GM21786 (cell line): ENCODE measurements around the gene LRRC8A.
"Not testable (repeated sequence)": the region's sequence is repeated elsewhere in the genome, so short reads cannot be mapped to it uniquely, and the experiment has no call there.

Experiments
- ATAC-seq: cut with Tn5 transposase; IDR thresholded peaks from one replicate; pipeline ENCODE4 v1.9.1; 2021; ENCODE audit not compliant: unreplicated experiment

Gene LRRC8A

DNA sequence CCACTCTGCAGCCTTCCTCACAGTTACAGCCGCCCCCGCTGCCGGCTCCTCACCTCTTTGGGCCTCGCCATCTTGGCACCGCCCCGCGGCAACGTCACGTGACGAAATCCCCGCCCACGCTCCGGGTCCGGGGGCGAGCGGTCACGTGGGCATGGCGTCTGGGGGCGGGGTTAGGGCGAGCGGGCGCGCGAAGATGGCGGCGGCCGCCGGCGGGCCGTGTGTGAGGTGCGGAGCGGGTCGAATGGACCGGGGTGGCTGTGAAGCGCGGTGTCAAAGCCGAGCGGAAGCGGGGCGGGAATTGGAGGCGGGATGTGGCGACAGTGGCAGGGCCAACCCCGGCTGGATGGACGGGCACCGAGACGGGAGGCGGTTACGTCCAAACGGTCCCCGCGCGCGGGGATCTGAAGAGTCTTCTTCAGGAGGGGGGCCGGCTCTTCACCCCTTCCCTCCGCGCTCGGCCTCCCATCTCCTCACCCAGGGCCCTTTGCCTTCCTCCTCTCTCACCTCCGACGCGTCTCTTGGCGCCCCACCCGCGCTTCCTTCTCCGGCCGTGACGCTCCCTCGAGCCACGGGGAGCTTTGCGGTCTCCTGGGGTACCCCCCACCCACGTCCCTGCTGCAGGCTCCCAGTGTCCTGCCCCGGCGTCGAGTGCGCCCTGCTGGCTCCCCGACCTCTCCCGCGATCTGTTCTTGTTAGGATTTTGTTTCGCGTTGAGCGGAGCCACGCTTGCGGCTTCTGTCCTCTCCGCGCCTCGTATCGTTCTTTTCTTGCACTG, 65.8 kb downstream of the LRRC8A start, which contains the start of the genes DOLK and NUP188:
Gene DOLK, minus strand, starts transcription at position 77 of the 775 bp plus-strand sequence. CDS start 300 bp downstream, outside the sequence.
Gene NUP188, plus strand, starts transcription at position 173 of the 775 bp plus-strand sequence. Its CDS starts 21 bp downstream, at position 194.
- ATAC-seq: peak; percentile 75

DNA sequence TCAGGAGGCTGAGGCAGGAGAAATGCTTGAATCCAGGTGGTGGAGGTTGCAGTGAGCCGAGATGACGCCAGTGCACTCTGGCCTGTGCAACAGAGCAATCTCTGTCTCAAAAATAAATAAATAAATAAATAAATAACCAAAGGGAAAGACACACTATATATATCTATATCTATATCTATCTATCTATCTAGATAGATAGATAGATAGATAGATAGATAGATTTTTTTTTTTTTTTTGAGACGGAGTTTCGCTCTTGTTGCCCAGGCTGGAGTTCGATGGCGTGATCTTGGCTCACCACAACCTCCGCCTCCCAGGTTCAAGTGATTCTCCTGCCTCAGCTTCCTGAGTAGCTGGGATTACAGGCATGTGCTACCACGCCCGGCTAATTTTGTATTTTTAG, 79.5 kb downstream of the LRRC8A start:
- ATAC-seq: not testable (repeated sequence)
